HG02759 (cell line): ENCODE measurements around the gene KCNK4.
A peak's percentile ranks its signal among the peaks of the same experiment; 100 is the strongest.

Source experiments
- ATAC-seq: cut with Tn5 transposase; IDR thresholded peaks from one replicate; pipeline ENCODE4 v1.9.1; 2021; ENCODE audit warnings: mild to moderate bottlenecking, moderate library complexity; ENCODE audit not compliant: unreplicated experiment

KCNK4 gene

GRCh38 chr11:64291262-64291751 lies at the start of gene KCNK4:
TSS of gene KCNK4 (plus strand) at chr11:64291302. CDS start at chr11:64293019, 1,717 bp downstream.
- no peak for ATAC-seq

- ATAC-seq: peak; percentile 4
These were observed 49.4 kb upstream of the KCNK4 start for GRCh38 chr11:64241491-64242374.

GRCh38 chr11:64243236-64243854 lies 47.8 kb upstream of the KCNK4 start:
- ATAC-seq: no peak

GRCh38 chr11:64244107-64244506 lies 47.0 kb upstream of the KCNK4 start:
- ATAC-seq: no peak

GRCh38 chr11:64244966-64245365 lies 46.1 kb upstream of the KCNK4 start:
- no peak for ATAC-seq

- no peak for ATAC-seq
These were observed 45.7 kb upstream of the KCNK4 start for GRCh38 chr11:64245401-64245796.

GRCh38 chr11:64245797-64246620 lies 45.1 kb upstream of the KCNK4 start:
- ATAC-seq: no peak

GRCh38 chr11:64246621-64246870 lies 44.6 kb upstream of the KCNK4 start:
- peak; percentile 22 for ATAC-seq

GRCh38 chr11:64246871-64247728 lies 44.0 kb upstream of the KCNK4 start, which contains the start of gene PPP1R14B:
TSS of gene PPP1R14B (minus strand) at chr11:64246943. CDS start at chr11:64246673, 270 bp downstream.
- ATAC-seq: peak; percentile 40

- no peak for ATAC-seq
These were observed 43.2 kb upstream of the KCNK4 start for GRCh38 chr11:64247729-64248531.

GRCh38 chr11:64248578-64248977 lies 42.5 kb upstream of the KCNK4 start:
- ATAC-seq: no peak

GRCh38 chr11:64249038-64249437 lies 42.1 kb upstream of the KCNK4 start:
- no peak for ATAC-seq

- ATAC-seq: no peak
These were observed 41.3 kb upstream of the KCNK4 start for GRCh38 chr11:64249563-64250414.

GRCh38 chr11:64250415-64251015 lies 40.6 kb upstream of the KCNK4 start:
- no peak for ATAC-seq

- ATAC-seq: peak; percentile 44
These were observed 39.9 kb upstream of the KCNK4 start, which contains the start of gene PLCB3 for GRCh38 chr11:64251016-64251752. TSS of gene PLCB3 (plus strand) at chr11:64251530. CDS start at chr11:64251650, 120 bp downstream.

GRCh38 chr11:64251753-64252002 lies 39.4 kb upstream of the KCNK4 start:
- ATAC-seq: no peak

- ATAC-seq: no peak
These were observed 38.9 kb upstream of the KCNK4 start for GRCh38 chr11:64252003-64252872.
